CD4-positive, alpha-beta T cell treated with Interleukin-17A for 1 hour (primary cell): ENCODE results near the gene DEUP1.

Source experiments
- DNase-seq: peaks from one replicate; pipeline ENCODE4 v3.0.0-alpha.2; 2020

DEUP1 gene

DNA sequence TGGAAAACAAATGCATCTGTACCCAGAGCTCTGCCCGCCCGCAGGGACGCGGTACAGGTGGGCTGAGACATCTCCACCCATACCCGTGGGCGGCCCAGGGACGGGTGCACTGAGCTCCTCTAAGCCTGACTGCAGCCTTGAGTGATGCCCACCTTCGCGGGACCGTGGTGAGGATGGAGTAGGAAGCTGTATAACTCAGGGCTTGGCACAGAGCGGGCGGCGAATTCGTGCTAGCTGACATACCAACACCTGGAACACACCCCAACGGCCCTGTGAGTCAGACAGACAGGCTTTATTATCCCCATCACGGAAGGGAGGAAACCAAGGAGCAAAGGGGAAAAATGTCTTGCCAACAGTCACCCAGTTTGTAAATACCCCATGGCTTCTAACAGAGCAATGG is 150.7 kb downstream of the DEUP1 start:
- DNase-seq: no peak

DNA sequence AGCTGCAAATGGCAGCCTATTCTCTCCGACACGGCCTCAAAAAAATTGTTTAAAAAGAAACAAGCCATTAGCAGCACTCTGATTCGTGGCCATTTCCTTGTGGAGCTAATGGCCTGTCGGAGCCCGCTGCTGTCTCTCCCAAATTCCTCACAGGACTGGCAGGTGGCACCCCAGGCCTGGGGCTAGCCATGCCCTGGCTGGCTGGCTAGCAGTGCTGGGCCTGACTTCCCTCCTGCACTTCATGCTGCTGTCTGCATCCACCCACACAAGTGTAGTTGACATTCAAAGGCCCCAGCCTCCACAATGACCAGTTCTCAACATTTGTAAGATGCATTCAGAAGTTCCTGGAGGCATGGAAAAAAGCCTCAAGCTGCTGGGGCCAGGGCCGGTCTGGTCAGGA is 151.2 kb downstream of the DEUP1 start:
- DNase-seq: no peak

GRCh38 chr11:93482556-93482955 is 152.0 kb downstream of the DEUP1 start:
- DNase-seq: no peak

GRCh38 chr11:93484716-93485115 is 154.2 kb downstream of the DEUP1 start:
- no peak for DNase-seq

GRCh38 chr11:93485983-93486382 is 155.4 kb downstream of the DEUP1 start:
- DNase-seq: no peak

DNA sequence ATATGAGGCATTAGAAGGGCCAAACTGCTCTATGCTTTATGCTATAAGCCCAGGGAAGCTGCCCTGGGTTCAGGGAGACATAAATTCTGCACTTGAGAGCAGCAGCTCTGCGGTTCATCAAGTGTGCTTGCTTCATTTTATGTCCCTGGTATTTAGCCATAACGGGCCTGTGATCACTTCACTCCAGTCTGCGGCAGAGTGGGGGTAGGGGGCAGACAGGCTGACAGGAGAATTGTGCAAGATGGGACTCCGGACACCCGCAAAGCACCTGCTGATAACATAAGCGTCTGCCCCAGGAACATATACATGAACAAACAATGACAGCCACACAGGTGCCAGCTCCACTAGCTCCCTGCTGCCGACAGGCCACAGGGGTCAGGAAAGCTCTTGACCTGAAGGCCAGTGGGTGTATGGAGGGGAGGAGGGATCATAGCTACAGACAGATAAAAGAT is 156.5 kb downstream of the DEUP1 start:
- no peak for DNase-seq
